Uterine smooth muscle cell (primary cell): ENCODE measurements around the gene LIX1L. TPM values are rescaled to one million over a fixed set of nuclear protein-coding genes. Genes with fewer than 3 reads are reported as not detected.

Experiments
- total RNA-seq: library from RNA; depleted of rRNA; stranded (reverse); fragments of >200 nt; gene quantifications from 2 replicates; pipeline ENCODE4 v1.2.3, GENCODE V29; 2014

Gene LIX1L
- 17.6 and 19.5 TPM in 2 replicates for total RNA-seq

GRCh38 chr1:145957443-145958319, at the start of gene LIX1L:
Gene LIX1L, minus strand, starts transcription at chr1:145958017. Its CDS starts 90 bp downstream, at chr1:145957927.

GRCh38 chr1:145996433-145997015, 38.7 kb upstream of the LIX1L start, which contains the start of gene TXNIP:
Gene TXNIP, minus strand, starts transcription at chr1:145996579. Its CDS starts 313 bp downstream, at chr1:145996266.

GRCh38 chr1:145964328-145965118, 6.7 kb upstream of the LIX1L start, which contains the start of the genes ANKRD34A and POLR3GL:
Gene ANKRD34A, minus strand, starts transcription at chr1:145964575. Its CDS starts 2,816 bp downstream, at chr1:145961759.
Gene POLR3GL, plus strand, starts transcription at chr1:145964690. Its CDS starts 10,176 bp downstream, at chr1:145974866.

GRCh38 chr1:145927063-145927886, 30.5 kb downstream of the LIX1L start, which contains the start of gene RBM8A:
Gene RBM8A, minus strand, starts transcription at chr1:145927484. Its CDS starts 58 bp downstream, at chr1:145927426.

GRCh38 chr1:145918144-145918991, 39.4 kb downstream of the LIX1L start, which contains the start of gene PEX11B:
Gene PEX11B, minus strand, starts transcription at chr1:145918717. Its CDS starts 29 bp downstream, at chr1:145918688.

GRCh38 chr1:145885738-145886287, 72.0 kb downstream of the LIX1L start, which contains the start of gene ANKRD35:
Gene ANKRD35, minus strand, starts transcription at chr1:145885866. Its CDS starts 108 bp downstream, at chr1:145885758.

Other genes starting within 250 kb of the LIX1L start
- gene CD160, start 238.5 kb downstream of the LIX1L start, total RNA-seq = 0.12 TPM in 1 of 2 replicates, not detected in the other
- gene RNF115, start 133.9 kb downstream of the LIX1L start, total RNA-seq = 19.9 and 24.3 TPM in 2 replicates
- gene POLR3C, start 133.8 kb downstream of the LIX1L start, total RNA-seq = 42.9 and 49.2 TPM in 2 replicates
- gene NUDT17, start 112.4 kb downstream of the LIX1L start, total RNA-seq = 2.7 and 3.3 TPM in 2 replicates
- gene PIAS3, start 98.9 kb downstream of the LIX1L start, total RNA-seq = 6.3 and 7.7 TPM in 2 replicates
- gene ANKRD35, start 72.2 kb downstream of the LIX1L start, total RNA-seq = 2.1 and 2.5 TPM in 2 replicates
- 0.37 and 1.2 TPM in 2 replicates for gene ITGA10, start 48.0 kb downstream of the LIX1L start, total RNA-seq
- 23.7 and 29.0 TPM in 2 replicates for gene PEX11B, start 39.3 kb downstream of the LIX1L start, total RNA-seq
- 110 and 207 TPM in 2 replicates for gene RBM8A, start 30.5 kb downstream of the LIX1L start, total RNA-seq
- 0.33 and 0.50 TPM in 2 replicates for gene ANKRD34A, start 6.6 kb upstream of the LIX1L start, total RNA-seq
- gene POLR3GL, start 6.7 kb upstream of the LIX1L start, total RNA-seq = 16.8 and 18.2 TPM in 2 replicates
- gene TXNIP, start 38.6 kb upstream of the LIX1L start, total RNA-seq = 4.5 and 6.1 TPM in 2 replicates
- gene HJV, start 63.7 kb upstream of the LIX1L start, total RNA-seq = not detected in 2 replicates
- 3.4 and 5.4 TPM in 2 replicates for gene NBPF10, start 186.8 kb upstream of the LIX1L start, total RNA-seq